NCI-H187 treated with DMSO at 0.1 percent for 48 hours (cell line): ENCODE measurements around the gene RABGAP1L.
"Not testable (repeated sequence)": the region's sequence is repeated elsewhere in the genome, so short reads cannot be mapped to it uniquely, and the experiment has no call there.

Source experiments
- DNase-seq: peaks from one replicate; lab custom pipeline; 2025; lab: John Stamatoyannopoulos, UW

The RABGAP1L gene

DNA sequence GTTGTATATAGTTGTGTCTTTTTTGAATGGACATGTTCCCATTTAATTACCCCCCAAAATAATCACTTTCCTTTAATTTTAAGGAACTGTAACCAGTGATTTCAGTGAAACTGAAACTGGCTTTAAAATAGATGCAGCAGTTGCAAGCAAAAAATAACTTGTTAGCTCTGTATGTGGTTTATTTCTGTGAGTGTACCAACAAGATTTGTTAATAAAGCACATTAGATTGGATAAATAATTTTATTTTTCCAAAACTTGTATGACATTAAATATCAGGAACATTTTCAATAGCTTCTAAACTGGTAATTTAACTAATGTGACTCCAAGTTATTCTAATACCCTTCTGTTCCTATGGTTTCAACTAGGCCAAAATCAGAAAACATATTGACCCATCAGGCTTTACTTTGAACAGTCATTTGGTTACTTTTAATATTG lies 656.2 kb downstream of the RABGAP1L start:
- no peak for DNase-seq

DNA sequence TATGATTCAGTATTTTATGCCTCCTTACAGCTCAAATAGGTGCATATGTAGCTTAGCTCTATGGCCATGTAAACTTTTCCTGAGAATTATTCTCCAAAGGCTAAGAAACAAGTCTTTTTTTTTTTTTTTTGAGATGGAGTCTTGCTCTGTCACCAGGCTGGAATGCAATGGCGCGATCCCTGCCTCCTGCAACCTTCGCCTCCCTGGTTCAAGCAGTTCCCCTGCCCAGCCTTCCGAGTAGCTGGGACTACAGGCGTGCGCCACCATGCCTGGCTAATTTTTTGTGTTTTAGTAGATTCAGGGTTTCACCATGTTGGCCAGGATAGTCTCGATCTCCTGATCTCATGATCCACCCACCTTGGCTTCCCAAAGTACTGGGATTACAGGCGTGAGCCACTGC lies 657.3 kb downstream of the RABGAP1L start:
- not testable (repeated sequence) for DNase-seq

DNA sequence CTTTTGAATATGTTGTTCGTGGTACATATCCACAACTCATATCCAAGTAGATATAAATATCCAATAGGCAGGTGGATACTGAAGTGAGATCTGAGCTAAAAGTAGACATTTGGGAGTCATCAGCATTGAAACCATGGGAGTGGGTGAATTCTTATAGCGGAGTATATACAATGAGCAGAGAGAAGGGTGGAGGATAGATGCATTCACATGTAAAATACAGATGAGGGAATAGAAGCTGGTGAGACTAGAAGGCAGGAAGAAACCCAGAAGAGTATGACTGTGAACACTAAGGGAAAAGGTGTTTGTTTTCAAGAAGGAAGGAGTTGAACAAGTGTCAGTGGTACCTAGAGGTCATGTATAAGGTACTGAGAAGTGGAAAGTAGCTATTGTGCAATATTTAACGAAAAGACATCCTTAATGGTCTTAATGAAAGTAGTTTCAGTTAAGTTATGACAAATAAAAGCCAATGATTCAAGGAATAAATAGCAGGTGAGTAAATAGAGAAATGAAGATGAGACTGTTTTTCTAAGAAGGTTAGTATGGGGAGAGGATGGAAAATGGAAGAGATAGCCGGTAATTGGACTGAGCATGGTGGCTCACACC lies 658.8 kb downstream of the RABGAP1L start:
- DNase-seq = no peak

DNA sequence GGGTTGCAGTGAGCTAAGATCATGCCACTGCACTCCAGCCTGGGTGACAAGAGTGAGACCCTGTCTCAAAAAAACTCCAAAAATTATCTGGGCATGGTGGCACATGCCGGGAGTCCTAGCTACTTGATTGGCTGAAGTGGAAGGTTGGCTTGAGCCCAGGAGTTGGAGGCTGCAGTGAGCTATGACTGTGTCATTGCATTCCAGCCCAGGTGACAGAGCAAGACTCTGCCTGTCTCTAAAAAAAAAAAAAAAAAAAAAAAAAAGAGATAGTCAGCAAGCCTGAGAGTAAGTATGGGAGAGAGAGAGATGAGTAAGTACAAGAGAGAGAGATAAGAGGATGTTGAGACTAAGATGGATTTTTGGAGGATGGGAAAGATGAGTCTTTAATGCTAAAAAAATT lies 659.6 kb downstream of the RABGAP1L start:
- DNase-seq = no peak

- no peak for DNase-seq
Observed at GRCh38 chr1:174819596-174819995, 660.3 kb downstream of the RABGAP1L start.

DNA sequence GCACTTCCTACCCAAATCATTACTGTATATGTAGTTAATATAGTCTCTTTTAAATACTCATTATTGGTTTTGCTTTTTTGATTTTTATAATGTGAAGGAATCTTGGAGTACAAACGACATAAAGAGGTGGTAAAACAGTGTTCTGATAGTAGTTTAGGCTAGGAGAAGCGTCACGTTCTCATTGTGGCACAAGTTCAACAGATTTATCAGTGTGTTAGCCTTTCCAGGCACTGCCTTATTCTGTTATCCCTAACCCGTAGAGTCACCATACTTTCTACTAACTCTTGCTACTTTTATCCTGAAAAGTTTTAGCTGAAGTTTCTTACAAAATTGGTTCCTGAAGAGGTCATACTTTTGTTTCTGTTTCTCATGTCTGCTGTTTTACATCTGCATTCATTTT lies 665.8 kb downstream of the RABGAP1L start:
- no peak for DNase-seq

GRCh38 chr1:174825806-174826205 lies 666.5 kb downstream of the RABGAP1L start:
- no peak for DNase-seq

GRCh38 chr1:174828264-174828663 lies 668.9 kb downstream of the RABGAP1L start:
- DNase-seq = no peak

DNA sequence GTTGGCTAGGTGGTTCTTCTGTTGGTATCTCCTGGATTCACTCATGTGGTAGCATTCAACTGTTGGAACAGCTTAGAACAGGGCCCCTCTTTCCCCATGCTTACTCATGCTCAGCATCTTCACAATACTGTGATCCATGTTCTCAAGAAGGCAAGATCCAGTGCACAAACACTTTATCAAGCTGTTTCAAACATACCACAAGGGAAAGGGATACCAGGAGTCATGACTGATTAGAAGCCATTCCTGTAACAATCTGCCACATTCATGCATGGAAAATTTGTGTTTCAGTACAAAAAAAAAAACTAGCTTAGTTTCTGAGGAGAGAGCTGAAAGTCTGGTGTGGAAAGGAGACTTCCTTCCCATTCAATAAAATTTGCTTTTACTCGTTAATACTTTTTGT lies 670.7 kb downstream of the RABGAP1L start:
- no peak for DNase-seq

DNA sequence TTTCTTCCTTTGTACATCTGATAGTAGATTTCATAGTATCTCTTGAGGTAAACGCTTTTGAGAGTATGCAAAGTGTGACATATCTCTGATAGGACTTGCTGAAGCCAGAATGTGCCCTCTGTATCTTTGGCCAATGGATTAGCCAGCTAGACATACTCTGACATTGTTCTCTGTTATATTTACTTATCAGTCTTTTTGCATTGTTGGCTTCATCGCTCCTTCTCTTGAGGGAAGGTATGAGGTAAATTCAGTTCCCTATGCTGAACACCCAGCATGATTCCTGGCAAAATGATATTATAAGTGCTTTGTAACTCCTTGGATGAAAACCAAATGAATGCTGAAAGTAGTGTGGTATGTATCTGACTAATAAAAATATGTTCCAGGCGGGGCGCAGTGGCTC lies 677.2 kb downstream of the RABGAP1L start:
- no peak for DNase-seq

- DNase-seq = no peak
Observed at GRCh38 chr1:174837386-174837785, 678.1 kb downstream of the RABGAP1L start.

- DNase-seq = no peak
Observed at GRCh38 chr1:174839211-174839610, 679.9 kb downstream of the RABGAP1L start.

DNA sequence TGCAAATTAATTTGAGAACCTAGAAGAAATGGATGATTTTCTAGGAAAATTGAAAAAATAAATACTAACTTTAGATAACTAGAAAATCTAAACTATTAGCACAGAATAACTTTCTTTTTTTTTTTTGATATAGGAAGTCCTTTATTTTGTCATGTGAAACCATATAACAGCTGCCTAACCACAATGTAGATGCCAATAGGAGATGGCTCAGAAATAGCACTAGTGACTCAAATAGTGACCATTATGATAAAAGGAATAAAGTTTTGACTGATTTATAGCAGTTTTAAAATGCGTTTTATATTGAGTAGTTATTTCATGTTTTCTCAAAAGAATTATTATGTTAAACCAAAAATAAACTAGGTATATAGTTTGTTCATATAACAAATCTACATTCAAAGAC lies 682.4 kb downstream of the RABGAP1L start:
- no peak for DNase-seq

DNA sequence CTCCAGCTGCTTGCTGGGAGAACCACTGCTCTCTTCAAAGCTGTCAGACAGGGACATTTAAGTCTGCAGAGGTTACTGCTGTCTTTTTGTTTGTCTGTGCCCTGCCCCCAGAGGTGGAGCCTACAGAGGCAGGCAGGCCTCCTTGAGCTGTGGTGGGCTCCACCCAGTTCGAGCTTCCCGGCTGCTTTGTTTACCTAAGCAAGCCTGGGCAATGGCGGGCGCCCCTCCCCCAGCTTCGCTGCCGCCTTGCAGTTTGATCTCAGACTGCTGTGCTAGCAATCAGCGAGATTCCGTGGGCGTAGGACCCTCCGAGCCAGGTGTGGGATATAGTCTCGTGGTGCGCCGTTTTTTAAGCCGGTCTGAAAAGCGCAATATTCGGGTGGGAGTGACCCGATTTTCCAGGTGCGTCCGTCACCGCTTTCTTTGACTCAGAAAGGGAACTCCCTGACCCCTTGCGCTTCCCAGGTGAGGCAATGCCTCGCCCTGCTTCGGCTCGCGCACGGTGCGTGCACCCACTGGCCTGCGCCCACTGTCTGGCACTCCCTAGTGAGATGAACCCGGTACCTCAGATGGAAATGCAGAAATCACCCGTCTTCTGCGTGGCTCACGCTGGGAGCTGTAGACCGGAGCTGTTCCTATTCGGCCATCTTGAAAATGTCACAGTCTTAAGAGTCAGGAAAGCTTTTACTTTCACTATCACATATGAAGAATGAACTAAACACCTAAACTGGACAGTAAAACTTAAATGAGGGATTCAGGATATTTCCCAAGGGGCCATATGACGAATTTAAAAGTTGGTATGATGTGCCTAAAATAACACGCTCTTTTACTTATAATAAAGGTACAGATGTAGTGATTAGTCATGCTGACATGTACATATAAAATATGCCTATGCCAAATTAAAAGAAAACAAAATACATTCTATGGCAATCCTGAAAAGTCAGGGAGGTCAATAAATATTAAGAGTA lies 689.6 kb downstream of the RABGAP1L start:
- DNase-seq = peak; percentile 38

- DNase-seq = no peak
Observed at GRCh38 chr1:174850726-174851125, 691.4 kb downstream of the RABGAP1L start.

DNA sequence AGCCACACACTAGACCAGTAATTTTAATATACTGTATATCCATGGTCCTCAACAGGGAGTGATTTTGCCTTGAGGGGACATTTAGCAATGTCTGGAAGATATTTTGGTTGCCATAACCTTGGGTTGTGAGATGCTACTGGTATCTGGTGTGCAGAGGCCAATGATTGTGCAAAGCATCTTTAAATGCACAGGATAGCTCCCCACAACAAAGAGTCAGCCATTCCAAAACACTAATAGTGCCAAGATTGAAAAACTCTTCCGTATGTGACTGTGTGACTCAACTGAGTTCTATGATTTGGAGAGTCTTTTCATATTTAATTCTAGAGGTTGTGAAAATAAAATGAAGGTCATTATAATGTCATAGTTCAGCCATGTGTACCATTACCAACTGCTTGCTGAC lies 699.0 kb downstream of the RABGAP1L start:
- DNase-seq = no peak

- no peak for DNase-seq
Observed at GRCh38 chr1:174870319-174870718, 711.0 kb downstream of the RABGAP1L start.

DNA sequence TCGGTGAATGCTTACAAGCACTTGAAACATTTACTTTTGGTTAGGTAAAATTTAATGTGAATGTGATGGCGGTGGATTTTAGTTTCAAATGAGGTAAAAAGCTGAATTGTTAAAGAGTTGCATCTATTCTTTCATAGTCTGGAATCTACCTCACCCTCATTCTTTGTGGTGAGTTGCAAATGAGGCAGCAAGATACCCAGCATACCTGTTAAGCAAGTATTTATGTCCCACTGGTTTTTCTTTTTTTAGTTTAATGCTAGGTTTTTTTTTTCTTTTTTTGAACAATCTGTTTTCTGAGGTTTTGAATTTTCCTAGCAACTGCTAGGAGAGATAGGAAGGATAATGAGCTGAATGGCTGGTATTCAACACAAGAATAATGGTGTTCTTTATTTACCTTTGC lies 712.6 kb downstream of the RABGAP1L start:
- no peak for DNase-seq

- no peak for DNase-seq
Observed at GRCh38 chr1:174872615-174873058, 713.3 kb downstream of the RABGAP1L start.

GRCh38 chr1:174874331-174875053 lies 715.2 kb downstream of the RABGAP1L start:
- no peak for DNase-seq

GRCh38 chr1:174875306-174875705 lies 716.0 kb downstream of the RABGAP1L start:
- peak; percentile 89 for DNase-seq

DNA sequence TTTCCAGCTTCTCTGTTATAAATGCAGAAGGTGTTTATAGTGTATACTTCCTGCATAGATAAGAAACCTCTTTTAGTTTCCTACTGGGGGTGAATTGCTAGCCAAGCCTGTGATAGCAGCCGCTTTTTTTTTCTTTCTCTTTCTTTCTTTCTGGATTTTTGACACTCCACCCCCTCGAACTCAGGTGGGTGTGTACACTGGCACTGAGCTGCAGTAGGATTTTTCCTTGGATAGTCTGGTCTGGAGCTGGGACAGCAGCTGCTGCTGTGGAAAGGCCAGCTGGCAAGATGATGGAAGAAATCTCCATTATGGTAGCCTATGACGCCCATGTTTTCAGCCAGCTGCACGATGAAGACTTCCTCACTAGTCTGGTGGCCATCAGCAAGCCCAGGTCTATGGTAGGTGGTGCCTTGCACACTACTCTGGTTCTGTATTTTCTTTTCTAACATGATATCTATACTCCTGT lies 717.9 kb downstream of the RABGAP1L start:
- DNase-seq = peak; percentile 85
